ENCODE results near the gene PDZRN3.

PDZRN3 gene

GRCh38 chr3:73401059-73401458 lies 223.7 kb downstream of the PDZRN3 start:
- in situ Hi-C loops (cut with MboI; ENCODE audit: low sequenced_read_pairs) = no loop called here

GRCh38 chr3:73399666-73400253 lies 225.0 kb downstream of the PDZRN3 start:
- in situ Hi-C loops (cut with MboI; ENCODE audit: low sequenced_read_pairs) = no loop called here

- in situ Hi-C loops (cut with MboI; ENCODE audit: low sequenced_read_pairs) = no loop called here
Observed at GRCh38 chr3:73399106-73399505, 225.6 kb downstream of the PDZRN3 start.

- in situ Hi-C loops (cut with MboI; ENCODE audit: low sequenced_read_pairs) = no loop called here
Observed at GRCh38 chr3:73398084-73398483, 226.7 kb downstream of the PDZRN3 start.

GRCh38 chr3:73394240-73394639 lies 230.5 kb downstream of the PDZRN3 start:
- in situ Hi-C loops (cut with MboI; ENCODE audit: low sequenced_read_pairs) = no loop called here

- in situ Hi-C loops (cut with MboI; ENCODE audit: low sequenced_read_pairs) = no loop called here
Observed at GRCh38 chr3:73393005-73393404, 231.7 kb downstream of the PDZRN3 start.

- in situ Hi-C loops (cut with MboI; ENCODE audit: low sequenced_read_pairs) = no loop called here
Observed at GRCh38 chr3:73391984-73392383, 232.8 kb downstream of the PDZRN3 start.

- in situ Hi-C loops (cut with MboI; ENCODE audit: low sequenced_read_pairs) = no loop called here
Observed at GRCh38 chr3:73389928-73390327, 234.8 kb downstream of the PDZRN3 start.

GRCh38 chr3:73389117-73389813 lies 235.5 kb downstream of the PDZRN3 start:
- in situ Hi-C loops (cut with MboI; ENCODE audit: low sequenced_read_pairs) = no loop called here

GRCh38 chr3:73385568-73385967 lies 239.2 kb downstream of the PDZRN3 start:
- in situ Hi-C loops (cut with MboI; ENCODE audit: low sequenced_read_pairs) = no loop called here

GRCh38 chr3:73384091-73384906 lies 240.4 kb downstream of the PDZRN3 start:
- in situ Hi-C loops (cut with MboI; ENCODE audit: low sequenced_read_pairs) = no loop called here

GRCh38 chr3:73383470-73384049 lies 241.2 kb downstream of the PDZRN3 start:
- in situ Hi-C loops (cut with MboI; ENCODE audit: low sequenced_read_pairs) = no loop called here

- in situ Hi-C loops (cut with MboI; ENCODE audit: low sequenced_read_pairs) = no loop called here
Observed at GRCh38 chr3:73381551-73381950, 243.2 kb downstream of the PDZRN3 start.

- in situ Hi-C loops (cut with MboI; ENCODE audit: low sequenced_read_pairs) = no loop called here
Observed at GRCh38 chr3:73380735-73381532, 243.8 kb downstream of the PDZRN3 start.

- in situ Hi-C loops (cut with MboI; ENCODE audit: low sequenced_read_pairs) = no loop called here
Observed at GRCh38 chr3:73379465-73379864, 245.3 kb downstream of the PDZRN3 start.

- in situ Hi-C loops (cut with MboI; ENCODE audit: low sequenced_read_pairs) = no loop called here
Observed at GRCh38 chr3:73378207-73378606, 246.5 kb downstream of the PDZRN3 start.

GRCh38 chr3:73365756-73366397 lies 258.9 kb downstream of the PDZRN3 start:
- in situ Hi-C loops (cut with MboI; ENCODE audit: low sequenced_read_pairs) = no loop called here

GRCh38 chr3:73364517-73364916 lies 260.2 kb downstream of the PDZRN3 start:
- in situ Hi-C loops (cut with MboI; ENCODE audit: low sequenced_read_pairs) = no loop called here

GRCh38 chr3:73363093-73363492 lies 261.6 kb downstream of the PDZRN3 start:
- in situ Hi-C loops (cut with MboI; ENCODE audit: low sequenced_read_pairs) = no loop called here

- in situ Hi-C loops (cut with MboI; ENCODE audit: low sequenced_read_pairs) = no loop called here
Observed at GRCh38 chr3:73361591-73361990, 263.1 kb downstream of the PDZRN3 start.

Data from HL-60/S4 (cell line).